Thyroid gland (tissue), 4 donors: ENCODE measurements around the gene TIMM10.

Source experiments
- POLR2A ChIP-seq, 2 donors: fragments of 450-650 bp; IDR thresholded peaks; one replicate each; pipeline ENCODE4 v1.6.1; 2017; ENCODE audit warnings: antibody characterized with exemption in 2 of 2, mild to moderate bottlenecking in 2 of 2, moderate library complexity in 1 of 2
- TF ChIP-seq, protein P1 (sequence below), 6 experiments: fragments of 200-600 bp in 3 of 6; fragments of 450-650 bp in 3 of 6; sonication (generic) in 3 of 6; IDR thresholded peaks; one replicate each; pipeline ENCODE4 v1.5.1; 2016 to 2019; ENCODE audit warnings: antibody characterized with exemption in 6 of 6, mild to moderate bottlenecking in 2 of 6, inconsistent platforms in 1 of 6, moderate library complexity in 1 of 6

- TF ChIP-seq, protein P1, sequence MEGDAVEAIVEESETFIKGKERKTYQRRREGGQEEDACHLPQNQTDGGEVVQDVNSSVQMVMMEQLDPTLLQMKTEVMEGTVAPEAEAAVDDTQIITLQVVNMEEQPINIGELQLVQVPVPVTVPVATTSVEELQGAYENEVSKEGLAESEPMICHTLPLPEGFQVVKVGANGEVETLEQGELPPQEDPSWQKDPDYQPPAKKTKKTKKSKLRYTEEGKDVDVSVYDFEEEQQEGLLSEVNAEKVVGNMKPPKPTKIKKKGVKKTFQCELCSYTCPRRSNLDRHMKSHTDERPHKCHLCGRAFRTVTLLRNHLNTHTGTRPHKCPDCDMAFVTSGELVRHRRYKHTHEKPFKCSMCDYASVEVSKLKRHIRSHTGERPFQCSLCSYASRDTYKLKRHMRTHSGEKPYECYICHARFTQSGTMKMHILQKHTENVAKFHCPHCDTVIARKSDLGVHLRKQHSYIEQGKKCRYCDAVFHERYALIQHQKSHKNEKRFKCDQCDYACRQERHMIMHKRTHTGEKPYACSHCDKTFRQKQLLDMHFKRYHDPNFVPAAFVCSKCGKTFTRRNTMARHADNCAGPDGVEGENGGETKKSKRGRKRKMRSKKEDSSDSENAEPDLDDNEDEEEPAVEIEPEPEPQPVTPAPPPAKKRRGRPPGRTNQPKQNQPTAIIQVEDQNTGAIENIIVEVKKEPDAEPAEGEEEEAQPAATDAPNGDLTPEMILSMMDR (IDR thresholded peaks at IDR 0.05) = no peak
- TF ChIP-seq POLR2A (IDR thresholded peaks at IDR 0.05) = no peak
Observed at GRCh38 chr11:57479911-57480310, 50.6 kb downstream of the TIMM10 start.
